Measurements from ENCODE around the gene SNX25.

GRCh38 chr4:185334326-185334725, 124.9 kb downstream of the SNX25 start:
- TF ChIP-seq POLR2A (IDR thresholded peaks at IDR 0.05), result no peak
- TF ChIP-seq, protein P1, sequence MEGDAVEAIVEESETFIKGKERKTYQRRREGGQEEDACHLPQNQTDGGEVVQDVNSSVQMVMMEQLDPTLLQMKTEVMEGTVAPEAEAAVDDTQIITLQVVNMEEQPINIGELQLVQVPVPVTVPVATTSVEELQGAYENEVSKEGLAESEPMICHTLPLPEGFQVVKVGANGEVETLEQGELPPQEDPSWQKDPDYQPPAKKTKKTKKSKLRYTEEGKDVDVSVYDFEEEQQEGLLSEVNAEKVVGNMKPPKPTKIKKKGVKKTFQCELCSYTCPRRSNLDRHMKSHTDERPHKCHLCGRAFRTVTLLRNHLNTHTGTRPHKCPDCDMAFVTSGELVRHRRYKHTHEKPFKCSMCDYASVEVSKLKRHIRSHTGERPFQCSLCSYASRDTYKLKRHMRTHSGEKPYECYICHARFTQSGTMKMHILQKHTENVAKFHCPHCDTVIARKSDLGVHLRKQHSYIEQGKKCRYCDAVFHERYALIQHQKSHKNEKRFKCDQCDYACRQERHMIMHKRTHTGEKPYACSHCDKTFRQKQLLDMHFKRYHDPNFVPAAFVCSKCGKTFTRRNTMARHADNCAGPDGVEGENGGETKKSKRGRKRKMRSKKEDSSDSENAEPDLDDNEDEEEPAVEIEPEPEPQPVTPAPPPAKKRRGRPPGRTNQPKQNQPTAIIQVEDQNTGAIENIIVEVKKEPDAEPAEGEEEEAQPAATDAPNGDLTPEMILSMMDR (IDR thresholded peaks at IDR 0.05 in 4 of 5, conservative IDR thresholded peaks at IDR 0.05 in 1 of 5), result no peak

All from gastrocnemius medialis (tissue), 4 donors.